ENCODE results near the gene NUP43.
A peak's percentile ranks its signal among the peaks of the same experiment; 100 is the strongest.
"Not testable (repeated sequence)": the region's sequence is repeated elsewhere in the genome, so short reads cannot be mapped to it uniquely, and the experiment has no call there.

Gene NUP43, protein sequence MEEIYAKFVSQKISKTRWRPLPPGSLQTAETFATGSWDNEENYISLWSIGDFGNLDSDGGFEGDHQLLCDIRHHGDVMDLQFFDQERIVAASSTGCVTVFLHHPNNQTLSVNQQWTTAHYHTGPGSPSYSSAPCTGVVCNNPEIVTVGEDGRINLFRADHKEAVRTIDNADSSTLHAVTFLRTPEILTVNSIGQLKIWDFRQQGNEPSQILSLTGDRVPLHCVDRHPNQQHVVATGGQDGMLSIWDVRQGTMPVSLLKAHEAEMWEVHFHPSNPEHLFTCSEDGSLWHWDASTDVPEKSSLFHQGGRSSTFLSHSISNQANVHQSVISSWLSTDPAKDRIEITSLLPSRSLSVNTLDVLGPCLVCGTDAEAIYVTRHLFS

GRCh38 chr6:149746147-149746946, at the start of gene NUP43:
NUP43 (minus strand) TSS chr6:149746529; CDS start chr6:149746495, 34 bp downstream.
- peak; percentile 96 to 98 for DNase-seq

DNA sequence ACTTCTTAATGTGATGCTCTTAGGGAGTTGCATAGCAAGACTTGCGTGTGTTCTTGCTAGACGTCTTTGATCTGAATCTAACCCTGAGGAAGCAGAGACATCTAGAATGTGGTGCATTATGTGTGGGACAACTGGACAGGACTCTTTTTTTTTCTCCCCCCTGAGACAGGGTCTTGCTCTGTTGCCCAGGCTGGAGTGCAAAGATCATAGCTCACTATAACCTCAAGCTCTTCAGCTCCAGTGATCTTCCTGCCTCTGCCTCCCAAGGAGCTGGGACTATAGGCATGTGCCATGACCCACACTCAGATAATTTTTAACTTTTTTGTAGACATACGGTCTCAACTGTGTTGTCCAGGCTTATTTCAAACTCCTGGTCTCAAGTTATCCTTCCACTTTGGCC, 37.2 kb upstream of the NUP43 start:
- DNase-seq = no peak

DNA sequence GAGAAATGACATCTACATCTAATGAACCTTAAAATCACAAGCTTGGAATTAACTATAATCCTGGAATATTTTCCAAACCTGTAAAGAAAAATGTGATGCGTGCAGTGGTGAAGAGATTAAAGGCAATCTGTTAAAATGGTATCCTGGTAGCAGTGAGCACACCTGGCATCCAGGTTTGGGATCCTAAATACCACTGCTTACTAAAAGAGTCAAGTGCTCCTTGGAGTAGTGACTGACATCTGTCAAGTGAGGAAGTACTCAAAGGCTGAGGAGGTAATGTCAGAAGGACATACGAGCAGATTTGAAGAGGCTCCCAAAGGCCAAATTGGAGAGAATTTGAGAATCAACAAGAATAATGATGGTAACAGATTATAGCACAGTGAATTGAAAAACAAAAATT, 36.0 kb upstream of the NUP43 start:
- no peak for DNase-seq

DNA sequence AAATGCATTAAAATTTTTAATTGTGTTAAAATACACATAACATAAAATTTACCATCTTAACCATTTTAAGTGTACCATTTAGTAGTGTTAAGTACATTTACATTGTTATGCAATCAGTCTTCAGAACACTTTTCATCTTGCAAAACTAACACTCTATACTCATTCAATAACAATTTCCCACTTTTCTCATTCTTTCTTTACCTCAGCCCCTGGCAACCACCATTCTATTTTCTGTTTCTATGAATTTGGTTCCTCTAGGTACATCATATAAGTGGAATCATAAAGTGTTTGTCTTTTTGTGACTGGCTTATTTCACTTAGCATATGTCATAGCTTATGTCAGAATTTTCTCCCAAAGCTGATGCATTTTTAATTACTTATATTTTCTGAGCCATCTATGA, 35.4 kb upstream of the NUP43 start:
- DNase-seq = no peak

DNA sequence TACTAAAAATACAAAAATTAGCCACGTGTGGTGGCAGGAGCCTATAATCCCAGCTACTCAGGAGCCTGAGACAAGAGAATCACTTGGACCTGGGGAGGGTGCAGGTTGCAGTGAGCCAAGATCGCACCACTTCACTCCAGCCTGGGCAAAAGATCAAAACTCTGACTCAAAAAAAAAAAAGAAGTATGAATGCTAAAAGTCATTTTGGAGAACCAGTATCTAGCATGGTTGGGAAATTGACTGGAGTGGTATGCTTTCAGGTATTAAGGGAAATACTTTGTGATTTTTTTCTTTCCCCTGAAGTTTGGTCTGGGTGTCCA, 33.3 kb upstream of the NUP43 start:
- no peak for DNase-seq

DNA sequence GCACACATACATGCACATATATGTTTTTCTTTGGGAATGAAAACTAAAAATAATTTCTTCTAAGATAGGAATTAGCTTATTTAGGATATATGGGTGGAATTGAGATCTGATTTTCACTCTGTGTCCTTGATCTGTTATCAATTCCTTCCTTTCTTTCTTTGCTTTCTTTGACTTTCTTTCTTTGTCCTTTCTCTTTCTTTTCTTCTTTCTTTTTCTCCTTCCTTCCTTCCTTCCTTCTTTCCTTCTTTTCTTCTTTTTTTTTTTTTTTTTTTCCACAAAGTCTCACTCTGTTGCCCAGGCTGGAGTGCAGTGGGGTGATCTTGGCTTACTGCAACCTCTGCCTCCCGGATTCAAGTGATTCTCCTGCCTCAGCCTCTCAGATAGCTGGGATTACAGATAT, 31.3 kb upstream of the NUP43 start:
- DNase-seq = no peak

GRCh38 chr6:149771925-149772324, 25.6 kb upstream of the NUP43 start:
- DNase-seq = no peak

DNA sequence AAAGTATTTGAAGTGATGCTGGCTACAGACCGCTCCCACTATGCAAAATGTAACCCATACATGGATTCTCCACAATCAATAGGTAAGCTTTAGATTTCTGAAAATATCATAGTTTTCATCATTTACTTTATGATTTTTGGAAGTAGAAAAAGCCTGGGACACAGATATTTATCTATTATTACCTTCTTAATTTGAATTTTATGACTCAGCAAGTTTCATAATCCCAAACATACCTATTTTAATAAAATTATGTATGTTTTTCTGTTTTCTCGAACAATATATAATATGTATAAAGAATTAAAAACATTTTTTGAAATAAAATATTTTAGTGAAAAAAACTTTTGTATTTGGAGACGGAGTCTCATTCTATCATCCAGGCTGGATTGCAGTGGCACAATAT, 24.9 kb upstream of the NUP43 start:
- DNase-seq = no peak

GRCh38 chr6:149769676-149770075, 23.3 kb upstream of the NUP43 start:
- DNase-seq = no peak

DNA sequence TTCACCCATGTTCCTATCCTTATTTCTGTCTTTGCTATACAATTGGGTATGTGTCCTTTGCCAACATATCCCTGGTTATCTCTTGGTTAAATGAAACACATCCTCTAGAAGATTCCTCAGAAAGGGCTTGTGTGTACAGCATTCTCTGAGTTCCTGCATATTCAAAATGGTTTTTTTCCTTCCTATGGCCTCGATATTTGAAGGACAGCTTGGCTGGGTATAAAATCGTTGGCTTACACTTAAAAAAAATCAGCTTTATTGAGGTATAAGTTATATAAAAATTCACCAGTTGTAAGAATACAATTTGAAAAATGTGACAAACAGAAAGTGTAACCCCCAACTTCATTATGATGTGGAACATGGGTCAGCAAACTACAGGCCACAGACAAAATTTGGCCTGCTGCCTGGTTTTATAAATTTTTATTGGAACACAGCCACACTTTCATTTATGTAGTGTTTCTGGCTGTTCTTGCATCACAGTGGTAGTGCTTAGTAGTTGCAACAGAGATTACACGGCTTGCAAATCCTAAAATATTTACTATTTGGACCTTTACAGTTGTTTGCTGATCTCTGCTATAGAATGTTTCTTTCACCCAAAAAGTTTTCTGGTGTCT, 19.9 kb upstream of the NUP43 start:
- no peak for DNase-seq

DNA sequence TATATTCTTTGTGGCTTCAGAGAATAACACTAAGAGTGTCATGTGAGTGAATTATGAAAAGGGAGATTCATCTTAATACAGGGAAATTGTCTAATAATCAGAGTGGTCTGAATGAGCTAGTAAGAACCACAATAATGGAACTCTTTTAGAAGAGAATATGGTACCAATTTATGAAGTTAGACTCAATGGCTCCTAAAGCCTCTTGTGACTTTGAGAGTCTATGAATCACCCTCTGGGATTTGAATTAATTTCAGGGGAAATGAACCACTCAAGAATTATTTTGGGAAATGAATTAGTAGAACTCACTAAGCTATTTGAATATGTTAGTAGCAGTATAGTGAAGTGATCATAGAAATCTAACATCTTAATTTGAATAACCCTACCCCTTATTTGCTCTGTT, 17.5 kb upstream of the NUP43 start:
- DNase-seq = no peak

DNA sequence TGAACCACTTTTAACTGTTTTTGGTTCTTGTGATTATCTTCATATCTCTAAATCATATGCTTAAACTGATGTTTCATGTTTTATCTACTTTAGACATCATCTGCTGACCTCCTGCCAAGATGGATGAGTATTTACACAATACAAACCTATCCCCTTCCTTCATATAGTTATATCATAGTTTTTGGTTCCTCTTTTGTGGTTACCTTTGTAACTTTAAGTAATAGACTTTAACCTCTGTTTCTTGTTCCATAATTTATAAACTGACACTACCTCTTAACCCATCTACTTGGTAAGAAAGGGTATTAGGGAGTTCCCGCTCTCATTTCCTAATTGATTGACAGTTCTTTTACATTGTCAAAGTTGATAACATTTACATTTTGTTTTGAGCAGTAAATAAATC, 15.1 kb upstream of the NUP43 start:
- peak; percentile 74 to 79 for DNase-seq

GRCh38 chr6:149756261-149756636, 9.9 kb upstream of the NUP43 start:
- DNase-seq = no peak

DNA sequence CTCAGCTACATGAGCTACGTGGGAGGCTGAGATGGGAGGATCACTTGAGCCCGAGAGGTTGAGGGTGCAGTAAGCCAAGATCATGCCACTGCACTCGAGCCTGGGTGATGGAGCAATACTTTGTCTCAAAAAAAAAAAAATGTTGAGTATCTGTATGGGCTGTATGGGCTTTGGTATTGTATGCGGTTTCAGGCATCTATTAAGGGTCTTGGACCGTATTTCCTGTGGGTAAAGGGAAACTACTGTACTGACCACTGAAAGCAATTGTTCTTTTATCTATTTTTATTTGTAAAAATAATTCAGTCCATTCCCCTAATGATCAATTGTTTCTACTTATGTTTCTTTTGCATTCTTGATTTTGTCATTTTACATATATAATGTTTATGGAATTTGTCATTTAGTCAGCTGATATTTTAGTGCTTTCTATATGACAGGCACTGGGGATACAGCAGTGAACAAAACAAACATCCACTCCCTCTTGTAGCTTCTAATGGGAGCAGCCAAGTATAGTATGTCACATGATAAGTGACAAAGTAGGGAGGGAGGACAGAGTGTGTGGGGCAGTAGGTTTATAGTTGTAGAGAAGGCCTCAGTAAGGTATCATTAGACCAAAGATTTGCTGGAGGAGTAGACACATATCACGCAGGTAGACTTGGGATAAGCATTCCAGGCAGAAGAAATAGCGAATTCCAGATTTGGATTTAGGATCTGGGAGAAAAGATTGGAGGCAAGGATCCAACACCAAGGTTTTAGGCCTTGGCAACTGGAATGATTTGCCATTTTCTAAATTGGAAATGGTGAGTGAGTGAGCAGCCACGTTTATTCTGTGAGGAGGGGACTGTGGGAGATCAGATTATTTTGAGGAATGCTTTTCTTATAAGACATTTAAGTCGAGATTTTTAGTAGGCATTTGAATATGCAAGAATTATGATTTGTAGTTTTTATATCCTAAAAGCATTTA, 9.3 kb upstream of the NUP43 start:
- DNase-seq = no peak

- no peak for DNase-seq
Observed at GRCh38 chr6:149754548-149754947, 8.2 kb upstream of the NUP43 start.

- DNase-seq = not testable (repeated sequence)
Observed at GRCh38 chr6:149753374-149753637, 7.0 kb upstream of the NUP43 start.

GRCh38 chr6:149752600-149753373, 6.5 kb upstream of the NUP43 start:
- peak in 1 of 2 experiments; percentile 17 for DNase-seq

DNA sequence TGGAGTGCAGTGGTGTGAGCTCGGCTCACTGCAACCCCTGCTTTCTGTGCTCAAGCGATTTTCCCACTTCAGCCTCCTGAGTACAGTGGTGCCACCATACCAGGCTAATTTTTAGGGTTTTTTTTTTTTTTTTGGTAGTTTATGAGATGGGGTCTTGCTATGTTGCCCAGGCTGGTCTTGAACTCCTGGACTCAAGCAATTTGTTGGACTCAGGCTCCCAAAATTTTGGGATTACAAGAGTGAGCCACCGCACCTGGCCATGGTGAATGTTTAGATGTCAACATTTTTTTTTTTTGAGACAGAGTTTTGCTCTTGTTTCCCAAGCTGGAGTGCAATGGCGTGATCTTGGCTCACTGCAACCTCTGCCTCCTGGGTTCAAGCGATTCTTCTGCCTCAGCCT, 5.6 kb upstream of the NUP43 start:
- not testable (repeated sequence) for DNase-seq

DNA sequence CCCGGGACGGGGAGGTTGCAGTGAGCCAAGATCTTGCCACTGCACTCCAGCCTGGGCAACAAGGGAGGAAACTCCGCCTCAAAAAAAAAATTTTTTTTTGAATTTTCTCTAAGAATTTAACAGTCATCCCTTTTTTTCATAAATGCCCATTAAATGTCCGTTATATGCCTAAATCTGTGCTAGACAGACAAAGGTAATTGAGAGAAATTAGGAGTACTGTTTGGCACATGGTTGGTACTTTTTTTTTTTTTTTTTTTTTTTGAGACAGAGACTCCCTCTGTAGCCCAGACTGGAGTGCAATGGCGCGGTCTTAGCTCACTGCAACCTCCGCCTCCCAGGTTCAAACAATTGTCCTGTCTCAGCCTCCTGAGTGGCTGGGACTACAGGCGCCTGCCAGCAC, 4.9 kb upstream of the NUP43 start:
- DNase-seq = no peak

DNA sequence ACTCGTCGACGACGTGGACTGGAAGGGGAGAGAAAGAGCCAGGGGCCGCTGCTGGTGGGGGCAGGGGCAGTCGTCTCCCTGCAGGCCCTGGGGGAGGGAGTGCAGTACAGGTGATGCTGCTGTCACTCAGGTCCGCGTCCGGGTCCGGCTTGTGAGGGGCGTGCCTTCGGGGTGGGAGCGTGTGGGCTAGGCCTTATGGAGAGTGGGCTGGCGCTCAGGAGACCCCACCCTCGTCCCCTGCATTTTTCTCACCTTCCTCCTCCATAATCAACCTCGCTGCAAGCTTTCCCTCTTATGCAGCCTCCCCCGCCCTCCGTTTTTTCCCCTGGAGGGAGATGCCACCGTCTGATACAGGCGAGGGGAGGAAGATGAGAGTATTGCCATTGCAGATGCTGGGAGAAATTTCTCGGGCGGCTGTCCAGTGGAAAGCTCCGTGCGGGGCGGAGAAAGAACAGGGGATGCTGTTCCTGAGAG, 3.8 kb upstream of the NUP43 start:
- peak; percentile 58 to 64 for DNase-seq

GRCh38 chr6:149749594-149750135, 3.3 kb upstream of the NUP43 start, which contains the start of gene PCMT1:
PCMT1 (plus strand) TSS chr6:149749741; CDS start chr6:149749902, 161 bp downstream.
- DNase-seq = peak; percentile 57 to 76

Measured in Kasumi-1 (cell line).